ENCODE results near the gene GPR65.
A peak's percentile ranks its signal among the peaks of the same experiment; 100 is the strongest.

The GPR65 gene

GRCh38 chr14:88005050-88005481 is at the start of gene GPR65:
Gene GPR65, plus strand, starts transcription at chr14:88005135. Its CDS starts 5,713 bp downstream, at chr14:88010848.
- DNase-seq = peak; percentile 79

GRCh38 chr14:87955501-87955900 is 49.4 kb upstream of the GPR65 start:
- DNase-seq = peak; percentile 24

- DNase-seq = no peak
These were observed 44.7 kb upstream of the GPR65 start for GRCh38 chr14:87960013-87960787.

- DNase-seq = peak; percentile 53
These were observed 43.7 kb upstream of the GPR65 start for GRCh38 chr14:87961246-87961645.

- DNase-seq = no peak
These were observed 38.1 kb upstream of the GPR65 start for GRCh38 chr14:87966816-87967215.

- DNase-seq = no peak
These were observed 37.4 kb upstream of the GPR65 start for GRCh38 chr14:87967496-87967895.

GRCh38 chr14:87971010-87971409 is 33.9 kb upstream of the GPR65 start:
- DNase-seq = no peak

GRCh38 chr14:87975636-87976035 is 29.3 kb upstream of the GPR65 start:
- no peak for DNase-seq

- DNase-seq = no peak
These were observed 25.2 kb upstream of the GPR65 start for GRCh38 chr14:87979689-87980088.

GRCh38 chr14:87989221-87989955 is 15.5 kb upstream of the GPR65 start:
- DNase-seq = no peak

GRCh38 chr14:87989956-87990299 is 15.0 kb upstream of the GPR65 start:
- no peak for DNase-seq

GRCh38 chr14:87990682-87991081 is 14.3 kb upstream of the GPR65 start:
- peak; percentile 50 for DNase-seq

GRCh38 chr14:87992346-87992717 is 12.6 kb upstream of the GPR65 start:
- DNase-seq = peak; percentile 25

- DNase-seq = peak; percentile 96
These were observed 12.0 kb upstream of the GPR65 start, which contains the start of gene GALC for GRCh38 chr14:87992718-87993628. Gene GALC, minus strand, starts transcription at chr14:87993182. Its CDS starts 18 bp downstream, at chr14:87993164.

GRCh38 chr14:87994974-87995373 is 10.0 kb upstream of the GPR65 start:
- DNase-seq = peak; percentile 73

GRCh38 chr14:87995500-87996290 is 9.2 kb upstream of the GPR65 start:
- DNase-seq = peak; percentile 37

GRCh38 chr14:87996291-87996592 is 8.7 kb upstream of the GPR65 start:
- no peak for DNase-seq

- no peak for DNase-seq
These were observed 6.5 kb upstream of the GPR65 start for GRCh38 chr14:87998482-87998881.

GRCh38 chr14:87999277-87999676 is 5.7 kb upstream of the GPR65 start:
- peak; percentile 85 for DNase-seq

GRCh38 chr14:88002421-88003075 is 2.4 kb upstream of the GPR65 start:
- DNase-seq = peak; percentile 75

GRCh38 chr14:88003425-88003824 is 1.5 kb upstream of the GPR65 start:
- peak; percentile 48 for DNase-seq

GRCh38 chr14:88004506-88005036 is 364 bp upstream of the GPR65 start:
- no peak for DNase-seq

Measured in inflammatory macrophage treated with lipopolysaccharide for 4 hours (primary cell).